ENCODE results near the gene ZDHHC7.

GRCh38 chr16:84973776-84974523, 37.4 kb downstream of the ZDHHC7 start:
- TF ChIP-seq POLR2A (IDR thresholded peaks at IDR 0.05) (no peak), CTCF (IDR thresholded peaks at IDR 0.05) (no peak)

Measured in thyroid gland (tissue), 4 donors.